ENCODE results near the gene NAXD.
"Not testable (repeated sequence)": the region's sequence is repeated elsewhere in the genome, so short reads cannot be mapped to it uniquely, and the experiment has no call there.

Gene NAXD

DNA sequence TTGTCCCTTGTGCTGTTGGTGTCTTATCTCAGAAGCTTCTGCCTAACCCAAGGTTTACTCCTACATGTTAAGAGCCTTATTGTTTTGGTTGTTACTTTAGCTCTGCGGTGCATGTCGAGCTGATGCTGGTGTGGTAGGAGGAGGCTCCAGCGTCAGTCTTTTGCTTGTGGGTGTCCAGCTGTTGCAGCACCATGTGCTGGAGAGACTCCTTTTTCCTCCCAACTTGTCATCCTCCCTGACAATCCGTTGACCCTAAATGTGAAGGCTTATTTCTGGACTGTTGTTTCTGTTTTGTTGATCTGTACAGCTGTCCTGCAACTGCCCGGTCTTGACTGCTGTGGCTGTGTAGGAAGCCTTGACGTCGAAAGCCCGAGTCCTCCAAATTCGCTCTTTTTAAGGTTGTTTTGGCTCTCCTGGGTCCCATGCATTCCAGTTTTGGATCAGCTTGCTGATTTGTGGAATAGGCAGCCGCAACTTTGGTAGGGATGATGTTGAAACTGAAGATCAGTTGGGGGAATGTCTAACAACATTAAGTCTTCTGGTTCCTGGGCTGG is 15.3 kb downstream of the NAXD start:
- Histone ChIP-seq H3K4me3 (ENCODE audit: insufficient read depth, low read length, poor library complexity, severe bottlenecking) (no peak overlapping the region), H3K9me3 (ENCODE audit: insufficient read depth, low read length) (no peaks in the 10 kb centered on the region), H3K9ac (ENCODE audit: low read length) (no peak overlapping the region), H3F3A (ENCODE audit: insufficient read depth) (no peaks in the 10 kb centered on the region), H2AFZ (ENCODE audit: low read depth, low read length, severe bottlenecking) (no peak overlapping the region), H3K9me2 (replicated peaks; ENCODE audit: insufficient read depth, low read length) (no peaks in the 10 kb centered on the region), H3K27ac (ENCODE audit: low read depth, low read length) (no peak overlapping the region), H3K79me2 (ENCODE audit: insufficient read depth, low read length) (0 out of 2 replicates have a peak, but pooled peaks cover 6% of the 10 kb centered on the region), H3K4me2 (ENCODE audit: low read depth, low read length, poor library complexity, severe bottlenecking) (no peak overlapping the region), H3K36me3 (ENCODE audit: low read length) (no peaks in the 10 kb centered on the region), H3K27me3 (ENCODE audit: low read length) (no peaks in the 10 kb centered on the region), H4K20me1 (ENCODE audit: low read depth, low read length) (no peaks in the 10 kb centered on the region)
- TF ChIP-seq, protein P1, sequence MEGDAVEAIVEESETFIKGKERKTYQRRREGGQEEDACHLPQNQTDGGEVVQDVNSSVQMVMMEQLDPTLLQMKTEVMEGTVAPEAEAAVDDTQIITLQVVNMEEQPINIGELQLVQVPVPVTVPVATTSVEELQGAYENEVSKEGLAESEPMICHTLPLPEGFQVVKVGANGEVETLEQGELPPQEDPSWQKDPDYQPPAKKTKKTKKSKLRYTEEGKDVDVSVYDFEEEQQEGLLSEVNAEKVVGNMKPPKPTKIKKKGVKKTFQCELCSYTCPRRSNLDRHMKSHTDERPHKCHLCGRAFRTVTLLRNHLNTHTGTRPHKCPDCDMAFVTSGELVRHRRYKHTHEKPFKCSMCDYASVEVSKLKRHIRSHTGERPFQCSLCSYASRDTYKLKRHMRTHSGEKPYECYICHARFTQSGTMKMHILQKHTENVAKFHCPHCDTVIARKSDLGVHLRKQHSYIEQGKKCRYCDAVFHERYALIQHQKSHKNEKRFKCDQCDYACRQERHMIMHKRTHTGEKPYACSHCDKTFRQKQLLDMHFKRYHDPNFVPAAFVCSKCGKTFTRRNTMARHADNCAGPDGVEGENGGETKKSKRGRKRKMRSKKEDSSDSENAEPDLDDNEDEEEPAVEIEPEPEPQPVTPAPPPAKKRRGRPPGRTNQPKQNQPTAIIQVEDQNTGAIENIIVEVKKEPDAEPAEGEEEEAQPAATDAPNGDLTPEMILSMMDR (IDR thresholded peaks at IDR 0.05; ENCODE audit: insufficient read depth, low read length, poor library complexity, severe bottlenecking) = no peak
- no peak for TF ChIP-seq EZH2phosphoT487 (conservative IDR thresholded peaks at IDR 0.05; ENCODE audit: low read length)

DNA sequence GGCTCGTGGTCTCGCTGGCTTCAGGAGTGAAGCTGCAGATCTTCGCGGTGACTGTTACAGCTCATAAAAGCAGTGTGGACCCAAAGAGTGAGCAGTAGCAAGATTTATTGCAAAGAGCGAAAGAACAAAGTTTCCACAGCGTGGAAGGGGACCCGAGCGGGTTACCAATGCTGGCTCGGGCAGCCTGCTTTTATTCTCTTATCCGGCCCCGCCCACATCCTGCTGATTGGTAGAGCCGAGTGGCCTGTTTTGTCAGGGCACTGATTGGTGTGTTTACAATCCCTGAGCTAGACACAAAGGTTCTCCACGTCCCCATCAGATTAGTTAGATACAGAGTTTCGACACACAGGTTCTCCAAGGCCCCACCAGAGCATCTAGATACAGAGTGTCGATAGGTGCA is 16.9 kb downstream of the NAXD start:
- not testable (repeated sequence) for H3K9me2 ChIP-seq (replicated peaks; ENCODE audit: insufficient read depth, low read length); H3K4me3 ChIP-seq (ENCODE audit: insufficient read depth, low read length, poor library complexity, severe bottlenecking); H4K20me1 ChIP-seq (ENCODE audit: low read depth, low read length); H3K27ac ChIP-seq (ENCODE audit: low read depth, low read length); H3K9me3 ChIP-seq (ENCODE audit: insufficient read depth, low read length); H3K79me2 ChIP-seq (ENCODE audit: insufficient read depth, low read length); H3F3A ChIP-seq (ENCODE audit: insufficient read depth); H3K9ac ChIP-seq (ENCODE audit: low read length); H2AFZ ChIP-seq (ENCODE audit: low read depth, low read length, severe bottlenecking); H3K4me2 ChIP-seq (ENCODE audit: low read depth, low read length, poor library complexity, severe bottlenecking); H3K27me3 ChIP-seq (ENCODE audit: low read length); H3K36me3 ChIP-seq (ENCODE audit: low read length)

DNA sequence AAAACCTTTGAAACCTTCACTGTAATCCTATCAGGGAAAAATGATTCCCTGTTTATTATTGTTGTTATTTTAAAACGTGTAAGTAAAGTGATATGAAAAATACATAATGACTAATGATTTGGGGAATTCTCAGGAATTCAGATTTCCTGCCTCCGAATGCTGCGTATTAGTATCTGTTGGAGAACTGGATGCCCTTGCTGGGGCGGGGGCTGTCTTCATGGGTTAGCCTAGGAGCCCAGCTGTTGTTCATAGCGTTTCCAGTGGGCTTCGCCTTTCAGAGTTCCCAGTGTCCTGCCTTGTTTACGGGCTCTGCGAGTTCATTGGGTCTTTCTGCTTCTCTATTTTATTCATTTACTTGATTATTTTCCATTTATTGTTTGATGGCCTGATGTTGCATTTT is 18.4 kb downstream of the NAXD start:
- no peaks in the 10 kb centered on the region for H3K9me2 ChIP-seq (replicated peaks; ENCODE audit: insufficient read depth, low read length)
- no peaks in the 10 kb centered on the region for H3K27me3 ChIP-seq (ENCODE audit: low read length)
- no peaks in the 10 kb centered on the region for H3F3A ChIP-seq (ENCODE audit: insufficient read depth)
- no peaks in the 10 kb centered on the region for H4K20me1 ChIP-seq (ENCODE audit: low read depth, low read length)
- H3K4me3 ChIP-seq (ENCODE audit: insufficient read depth, low read length, poor library complexity, severe bottlenecking) = no peak overlapping the region
- H3K4me2 ChIP-seq (ENCODE audit: low read depth, low read length, poor library complexity, severe bottlenecking) = no peak overlapping the region
- no peak overlapping the region for H3K9ac ChIP-seq (ENCODE audit: low read length)
- TF ChIP-seq, protein P1 (IDR thresholded peaks at IDR 0.05; ENCODE audit: insufficient read depth, low read length, poor library complexity, severe bottlenecking) = no peak
- TF ChIP-seq EZH2phosphoT487 (conservative IDR thresholded peaks at IDR 0.05; ENCODE audit: low read length) = no peak
- H3K79me2 ChIP-seq (ENCODE audit: insufficient read depth, low read length) = 0 out of 2 replicates have a peak, but pooled peaks cover 6% of the 10 kb centered on the region
- H3K36me3 ChIP-seq (ENCODE audit: low read length) = no peaks in the 10 kb centered on the region
- H3K27ac ChIP-seq (ENCODE audit: low read depth, low read length) = no peak overlapping the region
- H3K9me3 ChIP-seq (ENCODE audit: insufficient read depth, low read length) = no peaks in the 10 kb centered on the region
- no peak overlapping the region for H2AFZ ChIP-seq (ENCODE audit: low read depth, low read length, severe bottlenecking)

DNA sequence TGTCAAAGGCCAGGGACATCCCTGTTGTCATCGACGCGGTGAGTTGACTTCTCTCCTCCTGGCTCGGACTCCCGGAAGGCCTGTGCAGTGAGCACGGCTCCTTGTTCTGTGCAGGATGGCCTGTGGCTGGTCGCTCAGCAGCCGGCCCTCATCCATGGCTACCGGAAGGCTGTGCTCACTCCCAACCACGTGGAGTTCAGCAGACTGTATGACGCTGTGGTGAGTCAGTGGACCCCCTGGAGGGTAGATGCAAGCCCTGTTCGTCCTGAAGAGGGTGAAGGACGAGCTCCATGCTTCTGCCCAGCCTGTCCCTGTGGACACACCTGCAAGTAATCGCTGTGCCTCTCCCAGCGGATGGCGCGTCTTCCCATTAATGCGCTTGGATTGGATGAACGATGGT is 19.2 kb downstream of the NAXD start:
- H3K9me3 ChIP-seq (ENCODE audit: insufficient read depth, low read length) = no peaks in the 10 kb centered on the region

More for the DNA sequence above, 19.2 kb downstream of the NAXD start:
- H3K9ac ChIP-seq (ENCODE audit: low read length) = no peak overlapping the region
- H3K9me2 ChIP-seq (replicated peaks; ENCODE audit: insufficient read depth, low read length) = no peaks in the 10 kb centered on the region
- TF ChIP-seq, protein P1 (IDR thresholded peaks at IDR 0.05; ENCODE audit: insufficient read depth, low read length, poor library complexity, severe bottlenecking) = no peak
- TF ChIP-seq EZH2phosphoT487 (conservative IDR thresholded peaks at IDR 0.05; ENCODE audit: low read length) = no peak
- H3K36me3 ChIP-seq (ENCODE audit: low read length) = no peaks in the 10 kb centered on the region
- no peak overlapping the region for H3K4me3 ChIP-seq (ENCODE audit: insufficient read depth, low read length, poor library complexity, severe bottlenecking)
- H3K4me2 ChIP-seq (ENCODE audit: low read depth, low read length, poor library complexity, severe bottlenecking) = no peak overlapping the region
- H2AFZ ChIP-seq (ENCODE audit: low read depth, low read length, severe bottlenecking) = no peak overlapping the region
- H3K79me2 ChIP-seq (ENCODE audit: insufficient read depth, low read length) = 0 out of 2 replicates have a peak, but pooled peaks cover 6% of the 10 kb centered on the region
- H3K27ac ChIP-seq (ENCODE audit: low read depth, low read length) = no peak overlapping the region
- no peaks in the 10 kb centered on the region for H3F3A ChIP-seq (ENCODE audit: insufficient read depth)
- H3K27me3 ChIP-seq (ENCODE audit: low read length) = no peaks in the 10 kb centered on the region
- H4K20me1 ChIP-seq (ENCODE audit: low read depth, low read length) = no peaks in the 10 kb centered on the region

Measured in SU-DHL-6 (cell line).